Astrocyte of the hippocampus (primary cell): ENCODE results near the gene ACACA.

Experiments used
- DNase-seq: peaks from one replicate; pipeline ENCODE4 v3.0.0; 2011; ENCODE audit warnings: low read depth, low spot score

ACACA gene

GRCh38 chr17:37134050-37134449 is 272.6 kb downstream of the ACACA start:
- no peak for DNase-seq

- no peak for DNase-seq
Measured at GRCh38 chr17:37133136-37133535, 273.5 kb downstream of the ACACA start.

DNA sequence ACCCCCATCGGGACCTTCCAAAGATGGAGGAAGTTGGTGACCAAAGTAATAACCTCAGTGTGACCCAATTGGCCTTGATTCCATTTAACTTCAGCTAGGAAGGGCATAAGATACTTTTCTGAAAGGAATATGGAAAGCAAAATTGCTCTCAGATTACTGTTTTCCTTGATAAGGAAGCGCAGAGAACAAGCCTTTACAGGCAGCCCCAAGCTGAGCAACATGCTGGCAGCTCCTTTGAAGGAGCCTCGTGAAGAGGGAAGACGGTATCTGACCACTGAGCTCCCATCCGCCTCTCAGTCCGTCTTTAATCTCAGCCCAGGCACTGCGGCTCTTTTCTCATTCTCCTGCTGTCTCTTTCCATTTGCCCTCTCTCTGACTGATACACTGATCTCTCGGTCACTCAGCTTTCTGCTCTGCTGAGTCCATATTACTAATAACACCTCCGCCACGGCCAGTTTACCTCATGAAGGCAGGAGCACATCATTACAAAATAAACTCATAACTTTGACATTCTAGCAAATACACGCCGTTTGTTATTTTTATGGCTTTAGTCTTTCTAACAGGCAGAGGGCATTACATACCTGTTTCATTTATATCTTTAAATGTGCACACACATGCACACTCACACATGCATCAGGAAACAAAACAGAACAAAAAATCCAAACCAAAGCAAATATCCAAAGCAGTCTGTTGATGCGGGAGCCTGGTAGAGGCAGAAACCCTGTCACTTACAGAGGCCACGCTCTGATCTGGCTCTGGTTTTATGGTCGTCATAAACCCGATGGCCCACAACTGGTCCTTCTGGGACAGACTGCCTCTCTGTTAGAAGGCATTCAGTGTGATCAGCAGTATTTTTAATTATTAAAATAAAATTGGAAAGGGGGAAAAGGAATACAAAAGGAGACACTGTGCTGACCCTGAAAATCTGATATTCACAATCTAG is 274.7 kb downstream of the ACACA start:
- no peak for DNase-seq

- no peak for DNase-seq
Measured at GRCh38 chr17:37130984-37131446, 275.6 kb downstream of the ACACA start.

- no peak for DNase-seq
Measured at GRCh38 chr17:37124821-37125173, 281.8 kb downstream of the ACACA start.

- no peak for DNase-seq
Measured at GRCh38 chr17:37123941-37124820, 282.5 kb downstream of the ACACA start.

GRCh38 chr17:37123386-37123785 is 283.2 kb downstream of the ACACA start:
- no peak for DNase-seq

- no peak for DNase-seq
Measured at GRCh38 chr17:37121616-37122015, 285.0 kb downstream of the ACACA start.

- DNase-seq, result no peak
Measured at GRCh38 chr17:37118366-37119137, 288.1 kb downstream of the ACACA start.

- DNase-seq, result peak; percentile 59
Measured at GRCh38 chr17:37117373-37118142, 289.1 kb downstream of the ACACA start.

DNA sequence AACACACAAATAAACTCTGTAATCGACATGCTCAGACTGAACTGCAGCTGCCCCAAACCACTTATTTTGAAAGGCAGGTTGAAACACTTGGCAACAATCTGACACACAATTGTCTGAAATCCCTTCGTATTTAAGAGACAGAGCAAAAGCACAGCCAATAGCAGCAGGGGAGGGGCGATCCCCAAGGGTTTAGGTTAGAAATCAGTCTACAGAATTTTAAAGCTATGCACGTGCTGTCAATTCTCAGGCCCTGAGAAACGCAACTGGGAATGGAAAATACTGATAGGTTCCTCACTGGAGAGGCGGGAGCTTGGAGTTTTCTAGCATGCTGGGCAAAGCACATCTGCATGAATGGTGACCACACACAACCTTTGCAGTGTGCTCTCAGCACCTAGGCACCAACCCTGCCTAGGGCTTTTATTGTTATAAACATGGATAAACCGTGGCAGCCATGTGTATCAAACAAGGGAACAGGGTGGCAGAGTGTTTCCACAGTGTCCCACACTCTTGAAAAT is 289.9 kb downstream of the ACACA start:
- DNase-seq, result no peak

GRCh38 chr17:37111329-37111728 is 295.3 kb downstream of the ACACA start:
- DNase-seq, result no peak

GRCh38 chr17:37110746-37111145 is 295.9 kb downstream of the ACACA start:
- no peak for DNase-seq

DNA sequence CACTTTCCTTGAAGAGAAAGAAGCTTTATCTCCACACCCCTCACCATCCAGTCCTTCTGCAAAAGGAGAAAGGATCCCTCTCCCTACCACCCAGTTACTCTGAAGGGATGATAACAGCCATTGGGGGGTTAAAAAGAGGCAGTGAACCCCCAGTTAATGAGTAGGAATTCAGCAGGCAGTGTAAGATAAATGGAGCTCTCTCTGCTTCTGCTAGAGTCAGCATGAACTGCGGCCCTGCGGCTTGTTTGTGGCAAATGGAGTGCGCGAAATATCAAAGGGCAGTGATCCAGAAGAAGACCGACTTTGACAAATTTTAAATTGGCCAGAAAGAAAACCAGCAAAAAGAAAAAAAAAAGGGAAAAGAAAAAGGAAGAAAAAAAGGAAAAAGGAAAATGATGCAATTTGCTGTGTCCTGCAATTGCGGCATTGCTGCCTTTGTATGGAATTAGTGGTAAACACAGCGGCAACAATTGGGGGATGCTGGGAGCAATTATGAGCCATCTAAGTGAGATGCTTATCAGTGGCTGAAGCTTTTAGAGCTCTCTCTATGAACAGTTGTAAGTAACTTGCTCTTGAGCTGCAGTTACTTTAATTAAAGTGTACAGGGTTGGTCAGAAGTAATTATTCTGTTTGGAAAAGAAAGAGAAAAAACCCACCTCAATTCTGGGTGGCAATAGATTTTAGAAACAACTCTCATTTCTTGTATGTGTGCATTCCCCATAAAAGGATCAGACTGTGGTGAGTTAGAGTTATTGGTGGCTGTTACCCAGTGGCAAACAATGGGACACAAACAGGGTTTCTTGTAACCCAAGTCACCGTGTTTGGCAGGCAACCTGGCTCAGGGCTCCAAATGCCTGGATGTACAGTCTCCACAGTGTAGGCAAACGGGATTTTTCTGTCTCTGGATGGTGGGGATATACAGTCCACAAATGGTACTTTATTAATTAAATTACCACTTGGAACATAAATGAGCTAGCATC is 296.6 kb downstream of the ACACA start:
- DNase-seq, result no peak

- DNase-seq, result no peak
Measured at GRCh38 chr17:37109106-37109505, 297.5 kb downstream of the ACACA start.

DNA sequence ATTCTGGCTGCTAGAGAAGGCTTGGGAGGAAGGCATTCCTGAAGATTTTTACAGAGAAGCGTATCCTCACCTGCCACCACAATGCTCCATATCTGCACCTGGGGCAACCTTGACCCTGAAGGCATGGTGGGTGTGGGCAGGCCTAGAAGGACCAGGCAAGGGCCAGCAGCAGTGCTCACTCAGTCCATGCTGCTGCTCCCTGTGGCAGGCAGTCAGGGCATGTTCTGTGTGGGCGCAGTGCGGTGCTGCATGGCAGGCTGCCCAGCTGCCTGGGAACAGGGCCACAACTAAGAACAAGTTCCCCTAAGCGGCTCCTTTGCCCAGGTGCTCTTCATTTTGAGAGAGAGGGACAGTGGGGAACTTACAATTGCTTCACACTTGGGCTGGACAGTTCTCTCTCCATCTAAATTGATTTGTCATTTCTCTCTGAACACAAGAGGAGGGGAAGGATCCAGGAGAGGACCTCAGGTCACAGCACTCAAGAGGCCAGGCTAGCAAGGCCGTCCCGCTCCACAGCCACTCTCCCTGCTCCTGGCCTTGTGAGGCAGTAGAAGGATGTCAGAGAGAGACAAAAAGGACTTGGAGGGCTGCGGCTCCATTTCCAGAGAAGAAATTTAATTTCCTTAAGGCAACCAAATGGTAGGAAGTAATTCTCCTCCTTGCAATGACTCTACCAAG is 299.1 kb downstream of the ACACA start:
- peak; percentile 89 for DNase-seq

- no peak for DNase-seq
Measured at GRCh38 chr17:37106049-37106448, 300.6 kb downstream of the ACACA start.

DNA sequence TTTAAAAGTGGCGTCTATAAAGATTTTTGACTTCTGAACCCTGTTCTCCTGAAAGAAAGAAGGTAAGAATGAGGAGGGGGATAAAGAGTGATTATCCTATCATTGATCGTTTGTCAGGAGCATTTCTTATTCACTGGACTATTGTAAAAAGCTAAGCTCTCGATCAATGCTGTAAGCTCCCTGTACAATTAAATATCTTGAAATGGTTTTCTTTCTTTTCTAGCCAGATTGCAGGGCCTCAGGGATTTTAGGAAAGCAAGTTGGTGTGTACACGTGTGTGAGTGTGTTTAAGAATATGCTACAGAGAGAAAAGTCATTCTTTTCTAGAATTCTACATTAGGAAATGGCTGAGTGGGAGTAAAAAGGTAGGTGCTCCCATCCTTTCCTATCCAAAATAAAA is 303.4 kb downstream of the ACACA start:
- DNase-seq, result no peak

DNA sequence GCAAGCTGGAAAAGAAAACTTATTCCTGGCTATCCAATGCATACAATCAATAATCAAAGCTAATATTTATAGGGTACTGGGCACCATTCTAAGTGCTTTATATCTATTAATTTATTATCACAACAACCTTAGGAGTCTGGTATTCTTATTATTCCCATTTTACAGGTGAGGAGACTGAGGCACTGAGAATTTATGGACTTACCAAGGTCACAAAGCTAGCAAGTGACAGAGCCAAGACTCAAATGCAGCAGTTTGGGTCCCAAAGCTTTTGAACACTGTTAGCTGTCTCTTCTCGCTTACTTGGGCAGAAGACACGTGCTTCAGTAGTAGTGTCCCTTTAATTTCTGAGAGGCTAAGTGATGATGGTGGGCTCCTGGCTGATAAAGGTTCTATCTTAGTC is 305.3 kb downstream of the ACACA start:
- no peak for DNase-seq
